Epithelial cell of esophagus (primary cell): Measurements from ENCODE around the gene CEACAM1.
"Not testable (repeated sequence)": the region's sequence is repeated elsewhere in the genome, so short reads cannot be mapped to it uniquely, and the experiment has no call there.

ENCODE experiments used
- DNase-seq: peaks from one replicate; pipeline ENCODE4 v3.0.0; 2010; ENCODE audit warnings: low read depth
- H3K4me3 ChIP-seq: 2 replicates; pipeline ENCODE4 v1.5.1; 2011; ENCODE audit warnings: mild to moderate bottlenecking, low read length, control low read depth
- TF ChIP-seq, protein P1 (sequence below): IDR thresholded peaks from 2 replicates; pipeline ENCODE4 v1.5.1; 2011; ENCODE audit warnings: low read depth, mild to moderate bottlenecking, low read length, control low read depth, inconsistent platforms; ENCODE audit not compliant: insufficient read depth; ENCODE audit errors: missing control alignments

The CEACAM1 gene

DNA sequence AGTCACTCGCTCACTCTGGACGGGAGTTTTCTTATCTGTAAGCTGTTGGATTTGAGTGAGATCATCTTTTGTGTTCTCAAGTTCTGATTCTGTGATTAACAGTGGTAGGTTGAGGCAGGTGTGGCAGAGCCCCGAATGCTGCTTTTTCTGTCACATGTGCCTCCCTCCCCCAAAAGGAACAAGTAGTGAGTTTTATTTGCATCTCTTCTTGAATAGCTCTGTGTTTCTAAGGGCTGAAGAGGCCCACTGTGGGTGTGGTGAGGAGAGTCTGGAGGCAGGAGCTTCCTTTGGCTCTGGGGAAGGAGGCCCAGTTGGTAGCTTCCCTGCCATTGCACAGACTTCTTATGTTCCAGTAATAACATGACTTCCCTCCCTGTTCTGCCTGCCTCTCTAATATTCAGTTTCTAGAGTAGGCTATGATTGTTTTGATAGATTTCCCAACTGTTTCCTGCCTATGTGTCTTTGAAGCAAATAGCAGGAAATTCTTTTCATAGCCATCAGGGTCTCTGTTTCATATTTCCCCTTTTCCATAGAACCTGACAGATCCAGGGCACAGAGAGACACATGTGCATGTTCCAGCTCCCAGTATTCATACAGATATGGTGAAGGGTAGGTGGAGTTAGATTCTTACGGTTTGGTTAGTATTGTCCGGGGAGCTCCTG, 61.6 kb downstream of the CEACAM1 start:
- DNase-seq = no peak
- no peak overlapping the region for H3K4me3 ChIP-seq
- TF ChIP-seq, protein P1, sequence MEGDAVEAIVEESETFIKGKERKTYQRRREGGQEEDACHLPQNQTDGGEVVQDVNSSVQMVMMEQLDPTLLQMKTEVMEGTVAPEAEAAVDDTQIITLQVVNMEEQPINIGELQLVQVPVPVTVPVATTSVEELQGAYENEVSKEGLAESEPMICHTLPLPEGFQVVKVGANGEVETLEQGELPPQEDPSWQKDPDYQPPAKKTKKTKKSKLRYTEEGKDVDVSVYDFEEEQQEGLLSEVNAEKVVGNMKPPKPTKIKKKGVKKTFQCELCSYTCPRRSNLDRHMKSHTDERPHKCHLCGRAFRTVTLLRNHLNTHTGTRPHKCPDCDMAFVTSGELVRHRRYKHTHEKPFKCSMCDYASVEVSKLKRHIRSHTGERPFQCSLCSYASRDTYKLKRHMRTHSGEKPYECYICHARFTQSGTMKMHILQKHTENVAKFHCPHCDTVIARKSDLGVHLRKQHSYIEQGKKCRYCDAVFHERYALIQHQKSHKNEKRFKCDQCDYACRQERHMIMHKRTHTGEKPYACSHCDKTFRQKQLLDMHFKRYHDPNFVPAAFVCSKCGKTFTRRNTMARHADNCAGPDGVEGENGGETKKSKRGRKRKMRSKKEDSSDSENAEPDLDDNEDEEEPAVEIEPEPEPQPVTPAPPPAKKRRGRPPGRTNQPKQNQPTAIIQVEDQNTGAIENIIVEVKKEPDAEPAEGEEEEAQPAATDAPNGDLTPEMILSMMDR = no peak

GRCh38 chr19:42465827-42466280, 62.4 kb downstream of the CEACAM1 start:
- H3K4me3 ChIP-seq = no peak overlapping the region
- DNase-seq = no peak
- TF ChIP-seq, protein P1 = no peak

DNA sequence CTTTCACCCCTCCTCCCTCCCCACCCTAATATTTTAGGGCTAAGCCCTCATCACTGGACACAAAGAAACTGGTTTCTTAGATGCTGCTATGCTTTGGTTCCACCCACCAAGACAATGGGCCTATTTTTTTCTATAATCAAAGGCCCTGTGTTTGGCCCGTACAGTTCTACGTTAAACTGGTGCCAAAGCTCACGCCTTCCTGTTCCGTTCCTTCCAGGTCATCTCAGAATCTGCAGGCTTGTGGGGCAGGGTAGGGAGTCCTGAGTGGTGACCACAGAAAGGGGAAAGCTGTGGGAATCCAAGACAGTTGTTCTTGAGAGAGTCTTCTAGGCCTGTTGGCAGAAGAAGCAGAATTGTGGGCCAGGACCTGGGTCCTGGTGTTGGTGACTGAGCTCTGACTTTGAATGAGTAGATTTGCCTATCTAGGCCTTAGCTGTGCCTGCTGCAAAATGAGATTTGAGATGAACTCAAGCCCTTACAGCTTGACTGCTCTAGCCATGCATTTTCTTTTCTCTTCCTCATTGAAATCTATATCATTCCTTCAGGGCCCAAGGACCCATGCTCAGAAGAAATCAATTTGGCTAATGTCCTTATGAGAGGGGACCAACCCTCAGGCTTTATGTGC, 66.5 kb downstream of the CEACAM1 start:
- DNase-seq = no peak
- TF ChIP-seq, protein P1 = no peak
- no peak overlapping the region for H3K4me3 ChIP-seq

DNA sequence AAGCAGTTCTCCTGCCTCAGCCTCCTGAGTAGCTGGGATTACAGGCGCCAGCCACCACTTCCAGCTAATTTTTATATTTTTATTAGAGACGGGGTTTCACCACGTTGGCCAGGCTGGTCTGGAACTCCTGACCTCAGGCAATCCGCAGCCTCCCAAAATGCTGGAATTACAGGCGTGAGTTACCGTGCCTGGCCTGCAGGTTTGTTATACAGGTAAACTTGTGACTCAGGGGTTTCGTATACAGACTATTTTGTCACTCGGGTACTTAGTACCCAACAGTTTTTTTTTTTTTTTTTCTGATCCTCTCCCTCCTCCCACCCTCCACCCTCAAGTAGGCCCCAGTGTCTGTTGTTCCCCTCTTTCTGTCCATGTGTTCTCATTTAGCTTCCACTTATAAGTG, 67.0 kb downstream of the CEACAM1 start:
- DNase-seq, H3K4me3 ChIP-seq: not testable (repeated sequence)

DNA sequence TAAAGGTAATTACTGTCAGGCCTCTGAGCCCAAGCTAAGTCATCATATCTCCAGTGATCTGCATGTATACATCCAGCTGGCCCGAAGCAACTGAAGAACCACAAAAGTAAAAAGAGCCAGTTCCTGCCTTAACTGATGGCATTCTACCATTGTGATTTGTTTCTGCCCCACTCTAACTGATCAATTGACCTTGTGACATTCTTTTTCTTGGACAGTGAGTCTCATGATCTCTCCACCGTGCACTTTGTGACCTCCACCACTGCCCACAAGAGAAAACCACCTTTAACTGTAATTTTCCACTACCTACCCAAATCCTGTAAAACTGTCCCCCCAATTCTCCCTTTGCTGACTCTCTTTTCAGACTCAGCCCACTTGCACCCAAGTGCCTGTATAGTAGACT, 68.4 kb downstream of the CEACAM1 start:
- TF ChIP-seq, protein P1 = no peak
- no peak overlapping the region for H3K4me3 ChIP-seq

More for the DNA sequence above, 68.4 kb downstream of the CEACAM1 start:
- DNase-seq = no peak
